ENCODE measurements around the gene PCSK6.

PCSK6 gene

DNA sequence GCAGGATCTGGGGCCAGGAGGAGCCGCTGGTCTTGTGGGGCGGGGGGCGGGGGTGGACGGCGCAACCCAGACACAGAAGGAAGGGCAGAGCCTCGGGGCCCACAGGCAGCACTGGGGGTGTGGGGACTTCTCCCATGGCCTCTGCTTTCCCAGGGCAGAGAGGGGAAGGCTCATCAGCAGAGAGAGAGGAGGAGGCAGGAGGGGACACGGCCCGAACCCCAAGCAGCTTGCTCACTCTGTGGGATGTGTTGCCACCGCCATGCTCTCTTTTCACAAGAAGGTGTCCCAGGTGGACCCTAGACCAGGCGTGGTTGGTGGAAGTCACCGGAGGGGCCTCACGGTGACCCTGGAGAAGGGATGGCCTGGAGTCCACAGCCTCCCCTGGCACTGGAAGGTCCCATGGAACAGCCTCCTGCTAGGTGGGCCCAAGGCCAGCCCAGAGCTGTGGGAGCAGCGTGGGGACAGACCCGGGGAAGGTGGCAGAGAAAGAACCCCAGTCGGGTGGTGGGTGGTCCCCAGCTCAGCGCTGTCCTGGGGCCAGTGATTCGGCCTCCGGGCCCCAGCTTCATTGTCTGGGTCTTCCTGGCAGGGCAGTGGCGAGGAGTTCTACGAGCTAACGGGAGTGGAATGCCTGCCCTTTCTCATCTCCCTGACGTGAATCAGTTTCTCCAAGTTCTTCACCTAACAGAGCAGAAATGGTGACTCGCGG, 46.8 kb upstream of the PCSK6 start:
- no peak for DNase-seq
- Histone ChIP-seq H3K27me3 (no peaks in the 10 kb centered on the region), H3K36me3 (no peaks in the 10 kb centered on the region), H3K4me3 (no peak overlapping the region), H3K4me1 (no peaks in the 10 kb centered on the region), H3K27ac (no peak overlapping the region), H3K9me3 (no peaks in the 10 kb centered on the region)
- TF ChIP-seq, protein P1, sequence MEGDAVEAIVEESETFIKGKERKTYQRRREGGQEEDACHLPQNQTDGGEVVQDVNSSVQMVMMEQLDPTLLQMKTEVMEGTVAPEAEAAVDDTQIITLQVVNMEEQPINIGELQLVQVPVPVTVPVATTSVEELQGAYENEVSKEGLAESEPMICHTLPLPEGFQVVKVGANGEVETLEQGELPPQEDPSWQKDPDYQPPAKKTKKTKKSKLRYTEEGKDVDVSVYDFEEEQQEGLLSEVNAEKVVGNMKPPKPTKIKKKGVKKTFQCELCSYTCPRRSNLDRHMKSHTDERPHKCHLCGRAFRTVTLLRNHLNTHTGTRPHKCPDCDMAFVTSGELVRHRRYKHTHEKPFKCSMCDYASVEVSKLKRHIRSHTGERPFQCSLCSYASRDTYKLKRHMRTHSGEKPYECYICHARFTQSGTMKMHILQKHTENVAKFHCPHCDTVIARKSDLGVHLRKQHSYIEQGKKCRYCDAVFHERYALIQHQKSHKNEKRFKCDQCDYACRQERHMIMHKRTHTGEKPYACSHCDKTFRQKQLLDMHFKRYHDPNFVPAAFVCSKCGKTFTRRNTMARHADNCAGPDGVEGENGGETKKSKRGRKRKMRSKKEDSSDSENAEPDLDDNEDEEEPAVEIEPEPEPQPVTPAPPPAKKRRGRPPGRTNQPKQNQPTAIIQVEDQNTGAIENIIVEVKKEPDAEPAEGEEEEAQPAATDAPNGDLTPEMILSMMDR (IDR thresholded peaks at IDR 0.05) = no peak
- intact Hi-C loops (cut with DNase I; ENCODE audit: low total_unique reads) = no loop called here

GRCh38 chr15:101535170-101535902, 45.8 kb upstream of the PCSK6 start:
- intact Hi-C loops (cut with DNase I; ENCODE audit: low total_unique reads) = no loop called here
- Histone ChIP-seq H3K27ac (no peak overlapping the region), H3K4me3 (no peak overlapping the region), H3K36me3 (no peaks in the 10 kb centered on the region), H3K27me3 (no peaks in the 10 kb centered on the region), H3K4me1 (no peaks in the 10 kb centered on the region), H3K9me3 (no peaks in the 10 kb centered on the region)
- TF ChIP-seq, protein P1 (IDR thresholded peaks at IDR 0.05) = no peak
- no peak for DNase-seq

GRCh38 chr15:101534376-101534970, 45.0 kb upstream of the PCSK6 start:
- H3K36me3 ChIP-seq = no peaks in the 10 kb centered on the region
- no peak overlapping the region for H3K27ac ChIP-seq
- H3K27me3 ChIP-seq = no peaks in the 10 kb centered on the region
- TF ChIP-seq, protein P1 (IDR thresholded peaks at IDR 0.05) = no peak
- H3K9me3 ChIP-seq = no peaks in the 10 kb centered on the region
- no peak for DNase-seq
- H3K4me3 ChIP-seq = no peak overlapping the region
- no peaks in the 10 kb centered on the region for H3K4me1 ChIP-seq
- intact Hi-C loops (cut with DNase I; ENCODE audit: low total_unique reads) = no loop called here

DNA sequence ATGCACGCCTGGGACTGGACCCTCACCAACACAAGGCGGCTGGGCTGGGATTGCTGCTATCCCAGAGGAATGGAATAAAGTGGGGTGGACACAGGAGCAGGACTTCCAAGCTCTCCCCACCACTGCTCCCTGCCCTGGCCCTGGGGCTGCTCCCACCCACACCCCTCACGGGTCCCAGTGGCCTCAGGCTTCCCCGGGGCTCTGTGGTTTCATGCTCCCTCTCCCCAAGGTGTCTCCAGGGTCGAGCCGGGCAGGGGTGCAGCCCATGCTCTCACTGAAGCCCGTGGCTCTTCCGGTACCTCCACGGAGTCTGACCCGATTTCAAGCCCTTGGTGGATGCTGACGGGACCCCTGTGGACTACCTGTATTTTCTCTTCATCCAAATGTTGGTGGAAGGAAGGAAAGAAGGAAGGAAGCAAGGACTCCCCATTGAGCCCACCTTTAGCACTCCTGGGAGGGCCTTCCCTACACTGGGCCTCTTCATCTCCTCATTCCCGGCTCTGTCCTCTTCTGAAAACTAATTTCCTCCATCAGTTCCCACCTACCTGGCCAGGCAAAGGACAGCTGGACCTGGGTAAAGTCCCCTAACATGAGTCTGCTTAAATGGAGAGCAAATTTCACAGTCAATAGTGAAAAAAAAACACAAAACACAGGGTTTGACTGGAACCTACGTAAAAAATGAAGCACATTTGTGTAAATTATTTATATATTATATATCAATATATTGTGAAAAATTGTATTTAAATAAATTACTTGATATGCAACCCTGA, 44.0 kb upstream of the PCSK6 start:
- Histone ChIP-seq H3K27me3 (no peaks in the 10 kb centered on the region), H3K4me3 (no peak overlapping the region), H3K27ac (no peak overlapping the region), H3K9me3 (no peaks in the 10 kb centered on the region), H3K36me3 (no peaks in the 10 kb centered on the region), H3K4me1 (no peaks in the 10 kb centered on the region)
- DNase-seq = no peak
- intact Hi-C loops (cut with DNase I; ENCODE audit: low total_unique reads) = no loop called here
- TF ChIP-seq, protein P1 (IDR thresholded peaks at IDR 0.05) = no peak

GRCh38 chr15:101532865-101533264, 43.4 kb upstream of the PCSK6 start:
- TF ChIP-seq, protein P1 (IDR thresholded peaks at IDR 0.05) = no peak
- DNase-seq = no peak

More at GRCh38 chr15:101532865-101533264, 43.4 kb upstream of the PCSK6 start:
- no peak overlapping the region for H3K4me3 ChIP-seq
- no peak overlapping the region for H3K27ac ChIP-seq
- H3K27me3 ChIP-seq = no peaks in the 10 kb centered on the region
- intact Hi-C loops (cut with DNase I; ENCODE audit: low total_unique reads) = no loop called here
- H3K9me3 ChIP-seq = no peaks in the 10 kb centered on the region
- H3K36me3 ChIP-seq = no peaks in the 10 kb centered on the region
- no peaks in the 10 kb centered on the region for H3K4me1 ChIP-seq
